ENCODE results near the gene IL16.

Gene IL16

GRCh38 chr15:81275711-81276392 is 79.2 kb downstream of the IL16 start:
- DNase-seq (ENCODE audit: low spot score), result no peak

- DNase-seq (ENCODE audit: low spot score), result no peak
These were observed 80.3 kb downstream of the IL16 start for GRCh38 chr15:81276967-81277366.

- DNase-seq (ENCODE audit: low spot score), result no peak
These were observed 81.2 kb downstream of the IL16 start for GRCh38 chr15:81277851-81278250.

- DNase-seq (ENCODE audit: low spot score), result no peak
These were observed 81.8 kb downstream of the IL16 start for GRCh38 chr15:81278306-81279029.

GRCh38 chr15:81279621-81280485 is 83.2 kb downstream of the IL16 start:
- no peak for DNase-seq (ENCODE audit: low spot score)

GRCh38 chr15:81280696-81281455 is 84.2 kb downstream of the IL16 start:
- no peak for DNase-seq (ENCODE audit: low spot score)

GRCh38 chr15:81281456-81281735 is 84.7 kb downstream of the IL16 start:
- no peak for DNase-seq (ENCODE audit: low spot score)

- DNase-seq (ENCODE audit: low spot score), result no peak
These were observed 85.3 kb downstream of the IL16 start for GRCh38 chr15:81281766-81282605.

- DNase-seq (ENCODE audit: low spot score), result no peak
These were observed 85.9 kb downstream of the IL16 start for GRCh38 chr15:81282606-81282895.

- no peak for DNase-seq (ENCODE audit: low spot score)
These were observed 86.2 kb downstream of the IL16 start for GRCh38 chr15:81282911-81283310.

- DNase-seq (ENCODE audit: low spot score), result no peak
These were observed 87.8 kb downstream of the IL16 start for GRCh38 chr15:81284256-81285031.

- no peak for DNase-seq (ENCODE audit: low spot score)
These were observed 88.8 kb downstream of the IL16 start for GRCh38 chr15:81285461-81285860.

- DNase-seq (ENCODE audit: low spot score), result no peak
These were observed 90.0 kb downstream of the IL16 start for GRCh38 chr15:81286621-81287121.

GRCh38 chr15:81288040-81288439 is 91.4 kb downstream of the IL16 start:
- no peak for DNase-seq (ENCODE audit: low spot score)

- DNase-seq (ENCODE audit: low spot score), result no peak
These were observed 91.9 kb downstream of the IL16 start for GRCh38 chr15:81288616-81289015.

GRCh38 chr15:81289910-81290309 is 93.2 kb downstream of the IL16 start:
- no peak for DNase-seq (ENCODE audit: low spot score)

GRCh38 chr15:81291916-81292522 is 95.3 kb downstream of the IL16 start:
- DNase-seq (ENCODE audit: low spot score), result no peak

- no peak for DNase-seq (ENCODE audit: low spot score)
These were observed 95.9 kb downstream of the IL16 start for GRCh38 chr15:81292523-81293001.

GRCh38 chr15:81293728-81294515 is 97.2 kb downstream of the IL16 start:
- no peak for DNase-seq (ENCODE audit: low spot score)

All from AG08396 (cell line).